IMR-90 (cell line): ENCODE measurements around the gene ADAMTS17. TPM values are rescaled to one million over a fixed set of nuclear protein-coding genes. Genes with fewer than 3 reads are reported as not detected.

ENCODE experiments used
- ATAC-seq: fragments of 200-7000 bp; cut with Tn5 transposase; 2 replicates; pipeline ENCODE4 v1.9.1; 2020; ENCODE audit warnings: low read depth, mild to moderate bottlenecking, moderate library complexity
- BruUV-seq: library from RNA; stranded (reverse); fragments of 400-500 nt; replicated peaks from 2 replicates; lab custom pipeline; 2021; lab: Mats Ljungman, UMichigan
- CTCF ChIA-PET: fragments of 300-600 bp; formaldehyde crosslinking; extraction: SDS; loops from one replicate; lab custom pipeline; 2021; ENCODE audit warnings: antibody characterized with exemption; lab: Yijun Ruan, JAX
- POLR2A ChIA-PET: fragments of 300-600 bp; sonication (Branson Sonifier 250); formaldehyde crosslinking; loops from one replicate; lab custom pipeline; 2022; ENCODE audit warnings: antibody characterized with exemption; ENCODE audit not compliant: unreplicated experiment; lab: Charles Lee
- DNase-seq: peaks from one replicate; pipeline ENCODE4 v3.0.0; 2013
- H2AFZ ChIP-seq: replicated peaks from 2 replicates; pipeline ENCODE3; 2013; ENCODE audit warnings: low read length, mild to moderate bottlenecking; ENCODE audit not compliant: poor library complexity
- H2AK5ac ChIP-seq: 2 replicates; pipeline ENCODE4 v1.6.1; 2013; ENCODE audit warnings: low read depth, low read length, inconsistent platforms
- H2AK9ac ChIP-seq: replicated peaks from 2 replicates; pipeline ENCODE3; 2013; ENCODE audit warnings: mild to moderate bottlenecking, low read depth, low read length, moderate library complexity; ENCODE audit not compliant: poor library complexity
- H2BK120ac ChIP-seq: 2 replicates; pipeline ENCODE4 v1.6.1; 2013; ENCODE audit warnings: low read depth, low read length, inconsistent platforms
- H2BK15ac ChIP-seq: 3 replicates; pipeline ENCODE4 v1.6.1; 2013; ENCODE audit warnings: low read depth, low read length, inconsistent platforms
- H2BK20ac ChIP-seq: 2 replicates; pipeline ENCODE4 v1.6.1; 2013; ENCODE audit warnings: low read depth, mild to moderate bottlenecking, inconsistent platforms, low read length, moderate library complexity
- H2BK5ac ChIP-seq: 2 replicates; pipeline ENCODE4 v1.6.1; 2013; ENCODE audit warnings: mild to moderate bottlenecking, low read depth, low read length, inconsistent platforms; ENCODE audit not compliant: poor library complexity, severe bottlenecking
- H3K14ac ChIP-seq: replicated peaks from 2 replicates; pipeline ENCODE4 v1.6.1; 2013; ENCODE audit warnings: low read depth, low read length, inconsistent platforms
- H3K18ac ChIP-seq: 2 replicates; pipeline ENCODE4 v1.6.1; 2013; ENCODE audit warnings: low read depth, low read length, control low read depth
- H3K23ac ChIP-seq: 2 replicates; pipeline ENCODE4 v1.6.1; 2013; ENCODE audit warnings: low read depth, low read length, inconsistent platforms
- H3K27ac ChIP-seq: 2 replicates; pipeline ENCODE4 v1.5.1; 2013; ENCODE audit warnings: mild to moderate bottlenecking, control low read depth, low read length; ENCODE audit not compliant: insufficient read depth
- H3K27me3 ChIP-seq: 2 replicates; pipeline ENCODE4 v1.6.1; 2013; ENCODE audit warnings: low read length; ENCODE audit not compliant: control insufficient read depth, insufficient read depth
- H3K36me3 ChIP-seq: 2 replicates; pipeline ENCODE4 v1.6.1; 2013; ENCODE audit warnings: low read length, mixed read lengths; ENCODE audit not compliant: control insufficient read depth, insufficient read depth
- H3K4ac ChIP-seq: 2 replicates; pipeline ENCODE4 v1.6.1; 2013; ENCODE audit warnings: low read depth, low read length, inconsistent platforms
- H3K4me1 ChIP-seq: 2 replicates; pipeline ENCODE4 v1.6.1; 2013; ENCODE audit warnings: low read length, mixed read lengths; ENCODE audit not compliant: control insufficient read depth, insufficient read depth
- H3K4me2 ChIP-seq: 2 replicates; pipeline ENCODE4 v1.6.1; 2013; ENCODE audit warnings: low read depth, mild to moderate bottlenecking, control low read depth, low read length, moderate library complexity
- H3K4me3 ChIP-seq: 2 replicates; pipeline ENCODE4 v1.5.1; 2013; ENCODE audit warnings: low read depth, mild to moderate bottlenecking, control low read depth, low read length, moderate library complexity; ENCODE audit not compliant: insufficient read depth
- H3K56ac ChIP-seq: 2 replicates; pipeline ENCODE4 v1.6.1; 2013; ENCODE audit warnings: low read length, inconsistent platforms; ENCODE audit not compliant: insufficient read depth; ENCODE audit errors: extremely low read depth
- H3K79me1 ChIP-seq, 2 experiments: 2 replicates each; pipeline ENCODE4 v1.6.1; 2013; ENCODE audit warnings: low read length in 2 of 2, inconsistent platforms in 1 of 2, low read depth in 1 of 2
- H3K9ac ChIP-seq: 2 replicates; pipeline ENCODE4 v1.6.1; 2013; ENCODE audit warnings: low read depth, low read length, control low read depth
- H3K9me1 ChIP-seq: 2 replicates; pipeline ENCODE4 v1.6.1; 2013; ENCODE audit warnings: low read length, inconsistent platforms; ENCODE audit not compliant: insufficient read depth
- H3K9me3 ChIP-seq: 2 replicates; pipeline ENCODE4 v1.6.1; 2013; ENCODE audit warnings: low read length; ENCODE audit not compliant: control insufficient read depth, insufficient read depth
- H4K20me1 ChIP-seq: 2 replicates; pipeline ENCODE4 v1.6.1; 2013; ENCODE audit warnings: low read length, inconsistent platforms; ENCODE audit not compliant: insufficient read depth
- H4K5ac ChIP-seq: 2 replicates; pipeline ENCODE4 v1.6.1; 2013; ENCODE audit warnings: mild to moderate bottlenecking, low read depth, low read length, control low read depth
- H4K8ac ChIP-seq, 2 experiments: 2 replicates each; pipeline ENCODE4 v1.6.1; 2013; ENCODE audit warnings: low read depth in 2 of 2, low read length in 2 of 2, control low read depth in 1 of 2, inconsistent platforms in 1 of 2
- H4K91ac ChIP-seq: 2 replicates; pipeline ENCODE4 v1.6.1; 2013; ENCODE audit warnings: low read depth, low read length, inconsistent platforms; ENCODE audit not compliant: insufficient read depth
- CHD1 ChIP-seq: IDR thresholded peaks from 2 replicates; pipeline ENCODE4 v1.6.1; 2012; ENCODE audit warnings: low read depth, low read length, improper control_type of control experiment
- MAZ ChIP-seq: IDR thresholded peaks from 2 replicates; pipeline ENCODE4 v1.6.1; 2012; ENCODE audit warnings: low read depth, mild to moderate bottlenecking, low read length, improper control_type of control experiment, moderate library complexity, borderline replicate concordance
- POLR2A ChIP-seq: IDR thresholded peaks from 2 replicates; pipeline ENCODE4 v1.6.1; 2012; ENCODE audit warnings: mild to moderate bottlenecking, low read depth, low read length
- RFX5 ChIP-seq: IDR thresholded peaks from 2 replicates; pipeline ENCODE4 v1.8.0; 2012; ENCODE audit warnings: low read depth, mild to moderate bottlenecking, low read length, moderate library complexity
- USF2 ChIP-seq: fragments of 150-350 bp; IDR thresholded peaks from 2 replicates; pipeline ENCODE4 v1.6.1; 2017; ENCODE audit warnings: mild to moderate bottlenecking, antibody characterized with exemption, low read length, low read depth
- WGBS, 2 experiments: methylation state at CpG; one replicate each; pipeline versions ENCODE4 v1.1.5 to v1.1.7; 2013; ENCODE audit warnings: missing lambda C conversion rate in 2 of 2; ENCODE audit not compliant: insufficient read length in 1 of 2; ENCODE audit errors: extremely low coverage in 2 of 2; 5-methylcytosine and 5-hydroxymethylcytosine counted together
- dilution Hi-C: fragments of 300-500 bp; cut with HindIII; formaldehyde crosslinking; loops from one replicate; pipeline ENCODE4 v1.14.3; 2018; ENCODE audit warnings: low sequenced_read_pairs; ENCODE audit not compliant: unreplicated experiment
- in situ Hi-C: fragments of 300-500 bp; cut with MboI; formaldehyde crosslinking; loops from 3 replicates; pipeline ENCODE4 v1.14.3; 2019; ENCODE audit warnings: low sequenced_read_pairs, inconsistent platforms, mixed read lengths
- intact Hi-C: fragments of 100-400 bp; cut with micrococcal nuclease; formaldehyde crosslinking; loops from 2 replicates; pipeline ENCODE4 v1.10.0; 2022
- polyA plus RNA-seq, 3 experiments: library from polyadenylated mRNA; depleted of rRNA; stranded (reverse); fragments of >200 nt; gene quantifications; 2 replicates each; pipeline ENCODE4 v1.2.3, GENCODE V29; 2012; ENCODE audit warnings: low replicate concordance in 1 of 3
- total RNA-seq: library from RNA; depleted of rRNA; stranded (reverse); fragments of >200 nt; gene quantifications from 2 replicates; pipeline ENCODE4 v1.2.3, GENCODE V29; 2012

Gene ADAMTS17
- total and polyA plus RNA-seq, 2 of the 4 experiments (the other 2 are of a cell fraction): 0.03 TPM; not detected in 1

- POLR2A ChIA-PET: no interaction called here
- no peak overlapping the region for H2BK120ac ChIP-seq
- no peaks in the 10 kb centered on the region for H3K79me1 ChIP-seq
- no peaks in the 10 kb centered on the region for H3K27me3 ChIP-seq
- no peak overlapping the region for H3K56ac ChIP-seq
- H4K8ac ChIP-seq: no peak overlapping the region
- no peaks in the 10 kb centered on the region for H4K20me1 ChIP-seq
- no peak overlapping the region for H3K27ac ChIP-seq
- no peak for DNase-seq
- intact Hi-C loops (no loop called here), dilution Hi-C loops (no loop called here), in situ Hi-C loops (no loop called here)
- BruUV-seq: no TSS peak
- H3K4me2 ChIP-seq: no peak overlapping the region
- no peak overlapping the region for H3K4ac ChIP-seq
- H3K36me3 ChIP-seq: no peaks in the 10 kb centered on the region
- no peaks in the 10 kb centered on the region for H3K9me1 ChIP-seq
- H3K9me3 ChIP-seq: peaks cover 33% of the 10 kb centered on the region
- H4K91ac ChIP-seq: no peak overlapping the region
- H2AK5ac ChIP-seq: no peak overlapping the region
- no peak overlapping the region for H3K9ac ChIP-seq
- no peak overlapping the region for H2BK20ac ChIP-seq
- no peak overlapping the region for H4K5ac ChIP-seq
- H2AFZ ChIP-seq: no peak overlapping the region
- CTCF ChIA-PET: no interaction called here
- ATAC-seq: no peak
- H3K14ac ChIP-seq: no peak overlapping the region
- H3K18ac ChIP-seq: no peak overlapping the region
- H2BK15ac ChIP-seq: no peak overlapping the region
- no peak overlapping the region for H3K23ac ChIP-seq
- no peak overlapping the region for H3K4me3 ChIP-seq
- no peak for TF ChIP-seq CHD1
- TF ChIP-seq MAZ: no peak
- no peak for TF ChIP-seq RFX5
- no peak for TF ChIP-seq POLR2A
- no peak for TF ChIP-seq USF2
- H2AK9ac ChIP-seq: no peak overlapping the region
- WGBS, 2 experiments: 66% methylated on average over 6 of the region's 10 CpGs; no CpG with 5 or more reads in 1 of the 2 experiments
- H3K4me1 ChIP-seq: no peaks in the 10 kb centered on the region
- H2BK5ac ChIP-seq: no peak overlapping the region
Observed at GRCh38 chr15:100384108-100384410, 42.3 kb upstream of the ADAMTS17 start.
